Smooth muscle cell (in vitro differentiated cells): ENCODE measurements around the gene GPR55. TPM values are rescaled to one million over a fixed set of nuclear protein-coding genes. Genes with fewer than 3 reads are reported as not detected.

Source experiments
- DNase-seq: peaks from one replicate; lab custom pipeline; 2025; ENCODE audit not compliant: unreplicated experiment; lab: John Stamatoyannopoulos, UW
- H2AFZ ChIP-seq: fragments of 200-600 bp; sonication (generic); 2 replicates; pipeline ENCODE4 v1.6.0; 2016; ENCODE audit warnings: antibody characterized with exemption, low read depth, mild to moderate bottlenecking
- H3F3A ChIP-seq: fragments of 200-600 bp; sonication (generic); 2 replicates; pipeline ENCODE4 v1.6.0; 2017; ENCODE audit warnings: antibody characterized with exemption, low read depth
- H3K27ac ChIP-seq: fragments of 200-600 bp; sonication (generic); 2 replicates; pipeline ENCODE4 v1.5.1; 2016; ENCODE audit warnings: low read depth, mild to moderate bottlenecking
- H3K27me3 ChIP-seq: fragments of 200-600 bp; sonication (generic); 2 replicates; pipeline ENCODE4 v1.6.1; 2016; ENCODE audit warnings: low read depth, mild to moderate bottlenecking
- H3K36me3 ChIP-seq: fragments of 200-600 bp; sonication (generic); 2 replicates; pipeline ENCODE4 v1.5.1; 2016; ENCODE audit warnings: low read depth
- H3K4me1 ChIP-seq: fragments of 200-600 bp; sonication (generic); 2 replicates; pipeline ENCODE4 v1.5.1; 2016; ENCODE audit warnings: low read depth
- H3K4me2 ChIP-seq: fragments of 200-600 bp; sonication (generic); 2 replicates; pipeline ENCODE4 v1.6.0; 2016; ENCODE audit warnings: mild to moderate bottlenecking
- H3K4me3 ChIP-seq: fragments of 200-600 bp; sonication (generic); 2 replicates; pipeline ENCODE4 v1.5.1; 2016; ENCODE audit warnings: mild to moderate bottlenecking
- H3K79me2 ChIP-seq: fragments of 200-600 bp; sonication (generic); 2 replicates; pipeline ENCODE4 v1.6.0; 2016; ENCODE audit warnings: low read depth, mild to moderate bottlenecking
- H3K9ac ChIP-seq: fragments of 200-600 bp; sonication (generic); 2 replicates; pipeline ENCODE4 v1.6.0; 2016; ENCODE audit warnings: low read depth
- H3K9me3 ChIP-seq: fragments of 200-600 bp; sonication (generic); replicated peaks from 2 replicates; pipeline ENCODE4 v1.5.1; 2016; ENCODE audit warnings: low read depth
- H4K20me1 ChIP-seq: fragments of 200-600 bp; sonication (generic); 2 replicates; pipeline ENCODE4 v1.6.0; 2016; ENCODE audit warnings: low read depth
- WGBS: methylation state at CpG from one replicate; pipeline ENCODE4 v1.1.7; 2016; ENCODE audit warnings: low lambda C conversion rate; 5-methylcytosine and 5-hydroxymethylcytosine counted together
- polyA plus RNA-seq: library from polyadenylated mRNA; unstranded; fragments of >200 nt; fragmentation: Nextera tagmentation; extraction: Ambion mirVana; gene quantifications from 2 replicates; pipeline ENCODE4 v1.2.1, GENCODE V29; 2016
- total RNA-seq: library from RNA; depleted of rRNA; stranded (reverse); fragments of >200 nt; gene quantifications from 2 replicates; pipeline ENCODE4 v1.2.3, GENCODE V29; 2014
- TF ChIP-seq, protein P1 (sequence below): fragments of 200-600 bp; sonication (generic); IDR thresholded peaks from 2 replicates; pipeline ENCODE4 v1.5.1; 2017; ENCODE audit warnings: borderline replicate concordance, mild to moderate bottlenecking, antibody characterized with exemption; ENCODE audit not compliant: insufficient read depth, poor library complexity, severe bottlenecking

Gene GPR55
- total and polyA plus RNA-seq, 2 experiments from 2014 or later: not detected

DNA sequence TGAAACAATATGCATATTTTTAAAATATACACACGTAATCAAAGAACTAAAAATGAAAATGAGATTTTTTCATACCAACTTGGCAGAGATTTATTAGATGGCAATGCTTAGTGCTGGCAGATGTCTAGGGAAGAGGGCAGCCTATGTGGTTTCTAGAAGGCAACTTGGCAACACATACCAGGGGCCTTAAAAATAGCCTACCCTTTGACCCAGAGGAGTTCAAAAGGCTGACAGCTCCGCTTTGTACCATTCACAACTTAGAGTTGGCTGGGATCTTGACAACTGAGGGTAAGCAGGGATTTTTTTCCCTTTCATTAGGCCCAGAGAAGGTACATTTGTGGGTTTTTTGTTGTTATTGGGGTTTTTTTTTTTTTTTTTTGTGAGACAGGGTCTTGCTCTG, 26.4 kb upstream of the GPR55 start:
- no peak for DNase-seq
- H3K27me3 ChIP-seq: no peaks in the 10 kb centered on the region
- no peak overlapping the region for H3K9ac ChIP-seq
- TF ChIP-seq, protein P1, sequence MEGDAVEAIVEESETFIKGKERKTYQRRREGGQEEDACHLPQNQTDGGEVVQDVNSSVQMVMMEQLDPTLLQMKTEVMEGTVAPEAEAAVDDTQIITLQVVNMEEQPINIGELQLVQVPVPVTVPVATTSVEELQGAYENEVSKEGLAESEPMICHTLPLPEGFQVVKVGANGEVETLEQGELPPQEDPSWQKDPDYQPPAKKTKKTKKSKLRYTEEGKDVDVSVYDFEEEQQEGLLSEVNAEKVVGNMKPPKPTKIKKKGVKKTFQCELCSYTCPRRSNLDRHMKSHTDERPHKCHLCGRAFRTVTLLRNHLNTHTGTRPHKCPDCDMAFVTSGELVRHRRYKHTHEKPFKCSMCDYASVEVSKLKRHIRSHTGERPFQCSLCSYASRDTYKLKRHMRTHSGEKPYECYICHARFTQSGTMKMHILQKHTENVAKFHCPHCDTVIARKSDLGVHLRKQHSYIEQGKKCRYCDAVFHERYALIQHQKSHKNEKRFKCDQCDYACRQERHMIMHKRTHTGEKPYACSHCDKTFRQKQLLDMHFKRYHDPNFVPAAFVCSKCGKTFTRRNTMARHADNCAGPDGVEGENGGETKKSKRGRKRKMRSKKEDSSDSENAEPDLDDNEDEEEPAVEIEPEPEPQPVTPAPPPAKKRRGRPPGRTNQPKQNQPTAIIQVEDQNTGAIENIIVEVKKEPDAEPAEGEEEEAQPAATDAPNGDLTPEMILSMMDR: no peak
- H4K20me1 ChIP-seq: no peaks in the 10 kb centered on the region
- no peaks in the 10 kb centered on the region for H3K36me3 ChIP-seq
- H3K4me2 ChIP-seq: no peak overlapping the region
- no peak overlapping the region for H3K4me3 ChIP-seq
- H3K4me1 ChIP-seq: no peaks in the 10 kb centered on the region
- WGBS: 89% methylated on average over 2 of the region's 2 CpGs
- H3K9me3 ChIP-seq: no peaks in the 10 kb centered on the region
- H3F3A ChIP-seq: no peaks in the 10 kb centered on the region
- H3K79me2 ChIP-seq: no peaks in the 10 kb centered on the region
- no peak overlapping the region for H3K27ac ChIP-seq
- H2AFZ ChIP-seq: no peak overlapping the region

DNA sequence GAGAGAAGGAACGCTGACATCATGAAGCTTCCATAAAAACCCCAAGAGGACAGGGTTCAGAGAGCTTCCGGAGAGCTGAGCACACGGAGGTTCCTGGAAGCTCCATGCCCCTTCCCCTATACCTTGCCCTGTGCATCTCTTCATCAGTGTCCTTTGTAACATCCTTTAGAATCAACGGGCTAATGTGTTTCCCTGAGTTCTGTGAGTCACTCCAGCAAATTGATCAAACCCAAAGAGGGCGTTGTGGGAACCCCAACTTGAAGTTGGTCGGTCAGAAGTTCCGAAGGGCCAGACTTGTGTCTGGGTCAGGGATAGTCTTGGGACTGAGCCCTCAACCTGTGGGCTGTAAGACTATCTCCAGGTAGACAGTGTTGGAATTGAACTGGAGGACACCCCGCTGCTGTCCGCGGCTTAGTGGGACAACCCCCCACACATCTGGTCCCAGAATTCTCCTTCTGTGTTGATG, 25.9 kb upstream of the GPR55 start:
- 96% methylated on average over 10 of the region's 10 CpGs for WGBS
- Histone ChIP-seq H3K9ac (no peak overlapping the region), H4K20me1 (no peaks in the 10 kb centered on the region), H3K36me3 (no peaks in the 10 kb centered on the region), H3K79me2 (no peaks in the 10 kb centered on the region), H3K27me3 (no peaks in the 10 kb centered on the region), H2AFZ (no peak overlapping the region), H3F3A (no peaks in the 10 kb centered on the region), H3K9me3 (no peaks in the 10 kb centered on the region), H3K27ac (no peak overlapping the region), H3K4me1 (no peaks in the 10 kb centered on the region), H3K4me3 (no peak overlapping the region), H3K4me2 (no peak overlapping the region)
- TF ChIP-seq, protein P1: no peak
- no peak for DNase-seq

DNA sequence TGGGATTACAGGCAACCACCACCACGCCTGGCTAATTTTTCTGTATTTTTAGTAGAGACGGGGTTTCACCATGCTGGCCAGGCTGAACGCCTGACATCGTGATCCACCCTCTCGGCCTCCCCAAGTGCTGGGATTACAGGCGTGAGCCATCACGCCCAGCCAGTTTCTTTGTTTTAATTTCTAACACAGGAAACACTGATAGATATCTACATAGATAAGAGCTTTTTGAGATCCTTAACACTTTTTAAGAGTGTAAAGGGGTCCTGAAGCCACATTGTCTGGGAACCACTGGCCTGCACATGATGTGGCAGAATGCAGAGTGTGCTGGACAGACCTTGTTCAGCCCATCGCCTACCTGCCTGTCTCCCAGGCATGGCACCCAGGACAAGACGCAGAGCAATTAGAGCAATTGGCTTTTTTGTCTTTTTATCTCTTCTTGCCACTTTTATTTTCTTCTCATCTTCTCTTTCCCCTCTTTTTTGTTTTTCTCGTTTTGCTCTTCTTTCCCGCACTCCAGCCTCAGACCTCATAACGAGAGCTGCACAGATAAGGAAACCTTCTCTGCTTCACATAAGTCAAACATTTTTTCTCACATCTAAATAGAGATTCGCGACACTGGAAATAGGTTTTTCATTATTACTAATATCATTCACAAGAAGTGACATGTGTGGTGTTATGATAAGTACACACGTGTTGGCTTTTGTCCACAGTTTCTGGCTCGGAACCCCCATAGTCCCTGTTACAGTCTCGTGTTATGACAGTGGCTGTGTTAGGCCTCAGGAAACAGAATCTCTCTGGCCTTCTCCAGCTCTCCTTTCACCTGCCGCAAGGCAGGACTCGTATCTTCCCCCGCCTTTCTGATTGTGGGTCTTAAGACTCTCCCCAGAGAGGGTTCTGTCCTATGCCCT, 25.2 kb upstream of the GPR55 start:
- Histone ChIP-seq H3K79me2 (no peaks in the 10 kb centered on the region), H4K20me1 (no peaks in the 10 kb centered on the region), H3K27ac (no peak overlapping the region), H3K9me3 (no peaks in the 10 kb centered on the region), H3K36me3 (no peaks in the 10 kb centered on the region), H3K9ac (no peak overlapping the region), H2AFZ (no peak overlapping the region), H3K4me2 (no peak overlapping the region), H3F3A (no peaks in the 10 kb centered on the region), H3K4me3 (no peak overlapping the region), H3K4me1 (no peaks in the 10 kb centered on the region), H3K27me3 (no peaks in the 10 kb centered on the region)
- TF ChIP-seq, protein P1: no peak
- no peak for DNase-seq
- WGBS: 90% methylated on average over 20 of the region's 20 CpGs
